Vagina (tissue), 2 donors: ENCODE data around the gene CLMP.

Source experiments
- CTCF ChIP-seq, 3 experiments: fragments of 450-650 bp in 2 of 3; fragments of 200-600 bp in 1 of 3; sonication (generic) in 1 of 3; IDR thresholded peaks; one replicate each; pipeline ENCODE4 v1.5.1; 2017 to 2019; ENCODE audit warnings: antibody characterized with exemption in 3 of 3, mild to moderate bottlenecking in 2 of 3, moderate library complexity in 2 of 3
- POLR2A ChIP-seq, 2 donors: fragments of 450-650 bp; IDR thresholded peaks; one replicate each; pipeline ENCODE4 v1.6.1; 2017; ENCODE audit warnings: antibody characterized with exemption in 2 of 2, mild to moderate bottlenecking in 2 of 2, moderate library complexity in 2 of 2
- POLR2AphosphoS5 ChIP-seq, 2 donors: sonication (generic); formaldehyde crosslinking; IDR thresholded peaks; one replicate each; pipeline ENCODE4 v1.9.0; 2017; ENCODE audit warnings: antibody characterized with exemption in 2 of 2, mild to moderate bottlenecking in 2 of 2, low read depth in 1 of 2; ENCODE audit not compliant: insufficient read depth in 1 of 2

GRCh38 chr11:123168241-123168640 lies 26.8 kb downstream of the CLMP start:
- TF ChIP-seq CTCF (IDR thresholded peaks at IDR 0.05) = no peak
- TF ChIP-seq POLR2AphosphoS5 (IDR thresholded peaks at IDR 0.05; ENCODE audit: insufficient read depth in 1 of 2, low read depth in 1 of 2) = peak in 1 of 2 donors; percentile 21
- no peak for TF ChIP-seq POLR2A (IDR thresholded peaks at IDR 0.05)
